ENCODE measurements around the gene SLC39A3. TPM values are rescaled to one million over a fixed set of nuclear protein-coding genes. Genes with fewer than 3 reads are reported as not detected.
A peak's percentile ranks its signal among the peaks of the same experiment; 100 is the strongest.

Gene SLC39A3, protein sequence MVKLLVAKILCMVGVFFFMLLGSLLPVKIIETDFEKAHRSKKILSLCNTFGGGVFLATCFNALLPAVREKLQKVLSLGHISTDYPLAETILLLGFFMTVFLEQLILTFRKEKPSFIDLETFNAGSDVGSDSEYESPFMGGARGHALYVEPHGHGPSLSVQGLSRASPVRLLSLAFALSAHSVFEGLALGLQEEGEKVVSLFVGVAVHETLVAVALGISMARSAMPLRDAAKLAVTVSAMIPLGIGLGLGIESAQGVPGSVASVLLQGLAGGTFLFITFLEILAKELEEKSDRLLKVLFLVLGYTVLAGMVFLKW
- total RNA-seq (10 to 100 TPM; 22.4 to 32.0 TPM), polyA plus RNA-seq (ENCODE audit: insufficient read length in 2 of 2) (10 to 100 TPM; 53.5 to 56.5 TPM)
- long read RNA-seq, donor 1, transcript SLC39A3-201 (3 exons, 1,502 nt) = major isoform, 22 of 22 reads
- long read RNA-seq, donor 1, partial matches to known transcripts = 0 of 22 reads
- long read RNA-seq, donor 1, other reads (novel, unspliced or antisense) = 0 of 22 reads
- long read RNA-seq, donor 2, transcript SLC39A3-201 (3 exons, 1,502 nt) = major isoform, 5 of 8 reads
- long read RNA-seq, donor 2, partial matches to known transcripts = 0 of 8 reads
- long read RNA-seq, donor 2, other reads (novel, unspliced or antisense) = 0 of 8 reads
- long read RNA-seq, donor 3, transcript SLC39A3-201 (3 exons, 1,502 nt) = major isoform, 16 of 17 reads
- long read RNA-seq, donor 3, partial matches to known transcripts = 0 of 17 reads
- long read RNA-seq, donor 3, other reads (novel, unspliced or antisense) = 0 of 17 reads
- long read RNA-seq, donor 4, transcript SLC39A3-201 (3 exons, 1,502 nt) = major isoform, 20 of 21 reads
- long read RNA-seq, donor 4, partial matches to known transcripts = 0 of 21 reads
- long read RNA-seq, donor 4, other reads (novel, unspliced or antisense) = 0 of 21 reads

DNA sequence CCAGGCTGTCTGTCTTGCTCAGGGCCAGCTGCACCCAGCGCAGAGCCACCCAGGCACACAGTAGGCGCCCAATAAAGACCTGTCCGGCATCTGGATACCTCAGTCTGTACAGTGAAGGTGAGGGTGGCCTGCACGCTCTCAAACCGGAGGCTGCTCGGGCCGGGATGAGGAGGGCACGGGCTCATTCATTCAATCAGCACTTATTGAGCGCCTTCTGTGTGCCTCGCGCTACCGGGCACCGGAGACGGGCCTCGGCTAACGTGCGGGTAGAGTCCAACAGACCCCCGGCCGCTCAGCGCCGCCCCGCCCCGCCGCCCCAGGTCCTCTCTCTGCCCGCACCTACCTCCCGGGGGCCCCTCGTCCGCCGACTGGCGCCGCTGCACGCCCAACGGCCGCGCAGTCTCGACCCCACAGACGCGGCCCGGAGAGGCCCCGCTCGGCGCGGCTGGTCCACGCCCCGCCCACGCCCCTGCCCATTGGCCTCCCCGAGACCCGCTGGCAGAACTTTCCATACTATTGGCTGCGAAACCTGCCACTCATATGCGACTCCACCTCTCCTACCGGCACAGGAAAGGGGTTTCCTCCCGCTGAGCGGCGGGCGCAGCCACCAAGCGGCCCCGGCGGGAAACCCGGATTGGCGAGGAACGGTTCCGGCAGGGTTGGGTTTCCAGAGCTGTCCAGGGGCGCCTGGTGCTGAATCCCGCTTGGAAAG lies at the start of gene SLC39A3:
Gene SLC39A3 (minus strand): TSS at position 416 of the 712 bp plus-strand sequence. CDS start 2,760 bp downstream, outside the sequence.
- peak; percentile 88 to 100 (median 99) for DNase-seq (ENCODE audit: low read depth in 4 of 6, low spot score in 6 of 6)
- no peaks in the 10 kb centered on the region for H3K9me3 ChIP-seq (ENCODE audit: control insufficient read depth, insufficient read depth, low read length)
- WGBS (ENCODE audit: insufficient coverage) = under 1% methylated on average over 63 of the region's 64 CpGs
- H3K4me1 ChIP-seq (ENCODE audit: control insufficient read depth, insufficient read depth, low read length) = peaks cover 17% of the 10 kb centered on the region
- peaks cover 5% of the 10 kb centered on the region for H3K27me3 ChIP-seq (ENCODE audit: control insufficient read depth, insufficient read depth, low read length)
- no peak within 1 kb of the TSS for H3K27ac ChIP-seq (ENCODE audit: low read depth, low read length)
- H3K36me3 ChIP-seq (ENCODE audit: control insufficient read depth, insufficient read depth, low read length) = peaks cover 26% of the 10 kb centered on the region
- peak within 1 kb of the TSS; percentile 81 for H3K4me3 ChIP-seq (ENCODE audit: low read depth, low read length)

DNA sequence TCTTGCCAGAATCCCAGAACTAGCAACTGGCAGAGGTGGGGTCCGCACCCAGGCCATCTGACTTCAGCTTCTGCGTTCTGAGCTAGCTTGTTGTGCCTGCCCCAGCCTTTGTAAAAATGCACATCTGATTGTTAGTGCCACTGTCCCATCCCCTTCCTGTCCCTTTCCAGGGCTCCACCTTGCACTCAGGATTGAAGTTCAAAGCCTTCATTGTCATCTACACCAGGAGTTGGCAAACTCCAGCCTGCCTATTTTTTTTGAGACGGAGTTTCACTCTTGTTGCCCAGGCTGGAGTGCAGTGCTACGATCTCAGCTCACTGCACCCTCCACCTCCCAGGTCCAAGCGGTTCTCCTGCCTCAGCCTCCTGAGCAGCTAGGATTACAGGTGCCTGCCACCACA lies 48.4 kb upstream of the SLC39A3 start:
- H3K27ac ChIP-seq (ENCODE audit: low read depth, low read length) = no peak overlapping the region
- DNase-seq (ENCODE audit: low read depth in 4 of 6, low spot score in 6 of 6) = no peak
- peaks cover 50% of the 10 kb centered on the region for H3K36me3 ChIP-seq (ENCODE audit: control insufficient read depth, insufficient read depth, low read length)
- H3K4me3 ChIP-seq (ENCODE audit: low read depth, low read length) = no peak overlapping the region
- H3K27me3 ChIP-seq (ENCODE audit: control insufficient read depth, insufficient read depth, low read length) = no peaks in the 10 kb centered on the region
- WGBS (ENCODE audit: insufficient coverage) = 78% methylated on average over 5 of the region's 5 CpGs
- H3K9me3 ChIP-seq (ENCODE audit: control insufficient read depth, insufficient read depth, low read length) = no peaks in the 10 kb centered on the region
- peaks cover 31% of the 10 kb centered on the region for H3K4me1 ChIP-seq (ENCODE audit: control insufficient read depth, insufficient read depth, low read length)

DNA sequence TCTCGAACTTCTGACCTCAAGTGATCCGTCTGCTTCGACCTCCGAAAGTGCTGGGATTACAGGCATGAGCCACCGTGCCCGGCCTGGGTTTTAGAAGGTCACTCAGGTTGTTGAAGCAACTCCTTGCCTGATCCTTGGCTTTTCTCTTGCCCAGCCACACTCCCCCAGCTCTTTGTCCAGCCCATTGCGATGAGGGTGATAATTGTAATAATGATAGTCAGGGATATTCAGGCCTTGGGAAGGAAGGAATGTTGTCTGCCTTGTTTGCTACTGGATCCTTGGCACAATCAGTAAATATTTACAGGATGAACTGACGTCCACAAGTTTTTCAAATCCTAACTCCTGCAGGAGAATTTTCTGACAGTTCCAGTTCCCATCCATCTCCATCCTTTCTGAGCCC lies 47.3 kb upstream of the SLC39A3 start:
- Histone ChIP-seq H3K9me3 (ENCODE audit: control insufficient read depth, insufficient read depth, low read length) (no peaks in the 10 kb centered on the region), H3K36me3 (ENCODE audit: control insufficient read depth, insufficient read depth, low read length) (peaks cover 42% of the 10 kb centered on the region), H3K27me3 (ENCODE audit: control insufficient read depth, insufficient read depth, low read length) (no peaks in the 10 kb centered on the region), H3K27ac (ENCODE audit: low read depth, low read length) (no peak overlapping the region), H3K4me1 (ENCODE audit: control insufficient read depth, insufficient read depth, low read length) (peaks cover 36% of the 10 kb centered on the region), H3K4me3 (ENCODE audit: low read depth, low read length) (no peak overlapping the region)
- no peak for DNase-seq (ENCODE audit: low read depth in 4 of 6, low spot score in 6 of 6)
- 90% methylated on average over 6 of the region's 8 CpGs for WGBS (ENCODE audit: insufficient coverage)

DNA sequence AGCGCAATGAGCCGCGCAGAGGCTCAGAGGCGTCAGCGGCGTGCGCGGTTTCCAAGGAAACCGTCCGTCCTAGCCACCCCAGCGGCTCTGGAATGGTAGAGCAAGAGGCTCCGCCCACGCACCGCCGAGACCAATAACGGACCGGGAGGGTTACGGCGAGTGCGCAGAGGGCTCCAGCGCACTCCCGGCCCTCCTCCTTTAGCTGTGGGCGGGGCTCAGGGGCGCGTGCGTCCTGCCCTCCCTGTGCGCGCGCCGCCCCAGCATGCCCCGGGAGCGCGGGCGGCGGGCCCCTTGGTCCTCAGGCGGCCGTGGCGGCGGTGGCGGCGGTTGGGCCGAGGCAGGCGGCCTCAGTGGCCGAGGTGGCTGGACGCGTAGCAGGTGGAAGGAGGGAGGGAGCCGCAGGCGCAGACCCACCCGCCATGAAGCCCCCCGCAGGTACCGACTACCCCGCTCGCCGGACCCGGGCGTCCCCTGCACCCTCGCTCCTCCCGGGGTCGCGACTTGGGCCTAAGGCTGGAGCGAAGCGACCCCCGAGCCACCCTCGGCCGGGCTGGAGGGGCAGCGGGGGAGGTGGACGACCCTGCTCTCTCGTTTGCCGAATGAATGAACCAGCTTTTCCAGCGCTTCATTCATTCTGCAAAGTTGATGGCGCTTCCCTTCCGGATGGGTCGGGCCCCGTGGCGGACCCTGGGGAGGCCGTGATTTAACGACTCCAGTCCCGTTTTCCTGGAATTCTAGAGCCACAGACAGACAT lies 45.6 kb upstream of the SLC39A3 start, which contains the start of gene THOP1:
Gene THOP1 (plus strand): TSS at position 260 of the 754 bp plus-strand sequence. CDS start 160 bp downstream, at position 420.
- under 1% methylated on average over 75 of the region's 78 CpGs for WGBS (ENCODE audit: insufficient coverage)
- Histone ChIP-seq H3K4me3 (ENCODE audit: low read depth, low read length) (peak within 1 kb of the TSS; percentile 77), H3K27ac (ENCODE audit: low read depth, low read length) (peak within 1 kb of the TSS; percentile 94), H3K36me3 (ENCODE audit: control insufficient read depth, insufficient read depth, low read length) (peaks cover 29% of the 10 kb centered on the region), H3K27me3 (ENCODE audit: control insufficient read depth, insufficient read depth, low read length) (no peaks in the 10 kb centered on the region), H3K4me1 (ENCODE audit: control insufficient read depth, insufficient read depth, low read length) (peaks cover 52% of the 10 kb centered on the region), H3K9me3 (ENCODE audit: control insufficient read depth, insufficient read depth, low read length) (no peaks in the 10 kb centered on the region)
- DNase-seq (ENCODE audit: low read depth in 4 of 6, low spot score in 6 of 6) = peak; percentile 88 to 100 (median 98)

DNA sequence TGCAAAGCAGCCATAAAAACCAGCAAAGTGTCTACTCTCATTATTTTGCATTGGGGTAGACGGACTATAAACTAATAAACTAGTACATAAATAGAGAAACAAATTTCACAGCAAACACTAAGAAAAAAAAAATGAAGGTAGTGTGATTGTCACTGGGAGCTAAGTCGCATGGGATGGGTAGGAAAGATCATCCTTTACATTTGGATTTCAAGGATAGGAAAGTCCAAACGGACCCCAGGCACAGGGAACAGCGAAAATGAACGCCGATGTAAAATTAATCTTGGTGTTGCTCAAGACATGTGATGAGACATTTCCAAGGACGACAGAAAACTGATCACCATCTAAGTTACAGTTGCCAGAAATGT lies 43.9 kb upstream of the SLC39A3 start:
- no peaks in the 10 kb centered on the region for H3K27me3 ChIP-seq (ENCODE audit: control insufficient read depth, insufficient read depth, low read length)
- peak overlapping the region; percentile 100 for H3K4me3 ChIP-seq (ENCODE audit: low read depth, low read length)
- peak overlapping the region; percentile 94 for H3K27ac ChIP-seq (ENCODE audit: low read depth, low read length)
- no peak for DNase-seq (ENCODE audit: low read depth in 4 of 6, low spot score in 6 of 6)
- H3K4me1 ChIP-seq (ENCODE audit: control insufficient read depth, insufficient read depth, low read length) = peaks cover 68% of the 10 kb centered on the region
- no CpG with 5 or more reads among the region's 7 CpGs for WGBS (ENCODE audit: insufficient coverage)
- H3K36me3 ChIP-seq (ENCODE audit: control insufficient read depth, insufficient read depth, low read length) = peaks cover 23% of the 10 kb centered on the region
- no peaks in the 10 kb centered on the region for H3K9me3 ChIP-seq (ENCODE audit: control insufficient read depth, insufficient read depth, low read length)

DNA sequence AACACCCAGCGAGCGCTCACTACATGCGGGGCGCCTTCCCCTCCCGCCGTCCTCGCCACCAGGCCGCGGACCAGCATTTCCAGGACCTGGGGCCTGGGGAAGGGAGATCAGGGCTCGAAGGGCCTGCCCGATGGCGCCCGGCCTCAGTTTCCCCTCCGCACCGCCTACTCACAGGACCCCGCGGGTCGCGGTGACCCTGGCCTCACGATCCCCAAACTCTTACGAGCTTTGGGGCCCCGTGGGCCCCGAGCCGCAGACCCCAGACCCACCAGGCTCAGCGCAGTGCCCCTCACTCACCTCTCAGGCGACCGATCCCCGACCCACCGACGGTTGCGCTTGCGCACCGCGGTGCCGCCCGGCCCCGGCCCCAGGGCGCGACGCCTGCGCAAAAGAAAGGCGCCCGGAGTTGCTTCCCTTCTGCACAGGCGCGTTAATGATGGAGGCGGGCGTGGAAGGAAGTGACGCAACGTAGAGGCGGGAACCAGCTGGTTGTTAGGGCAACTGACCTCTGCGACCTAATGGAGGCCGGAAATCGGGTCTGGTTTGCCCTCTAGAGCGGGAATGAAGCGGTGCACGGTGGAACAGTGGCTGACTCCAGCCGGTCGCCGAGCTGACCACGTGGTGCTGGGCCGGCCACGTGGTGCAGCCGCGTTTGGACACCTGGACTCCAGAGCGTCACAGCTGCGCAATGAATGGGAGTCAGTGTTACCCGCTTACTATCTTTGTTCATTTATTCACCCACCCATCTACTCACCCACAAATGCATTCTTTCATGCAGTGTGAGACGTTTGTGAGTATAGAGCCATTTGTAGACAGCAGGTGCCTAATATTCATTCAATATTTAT lies 43.3 kb upstream of the SLC39A3 start, which contains the start of gene SGTA:
Gene SGTA (minus strand): TSS at position 338 of the 845 bp plus-strand sequence. CDS start 14,205 bp downstream, outside the sequence.
- Histone ChIP-seq H3K36me3 (ENCODE audit: control insufficient read depth, insufficient read depth, low read length) (peaks cover 21% of the 10 kb centered on the region), H3K4me1 (ENCODE audit: control insufficient read depth, insufficient read depth, low read length) (peaks cover 74% of the 10 kb centered on the region)
- WGBS (ENCODE audit: insufficient coverage) = under 1% methylated on average over 64 of the region's 68 CpGs

DNA sequence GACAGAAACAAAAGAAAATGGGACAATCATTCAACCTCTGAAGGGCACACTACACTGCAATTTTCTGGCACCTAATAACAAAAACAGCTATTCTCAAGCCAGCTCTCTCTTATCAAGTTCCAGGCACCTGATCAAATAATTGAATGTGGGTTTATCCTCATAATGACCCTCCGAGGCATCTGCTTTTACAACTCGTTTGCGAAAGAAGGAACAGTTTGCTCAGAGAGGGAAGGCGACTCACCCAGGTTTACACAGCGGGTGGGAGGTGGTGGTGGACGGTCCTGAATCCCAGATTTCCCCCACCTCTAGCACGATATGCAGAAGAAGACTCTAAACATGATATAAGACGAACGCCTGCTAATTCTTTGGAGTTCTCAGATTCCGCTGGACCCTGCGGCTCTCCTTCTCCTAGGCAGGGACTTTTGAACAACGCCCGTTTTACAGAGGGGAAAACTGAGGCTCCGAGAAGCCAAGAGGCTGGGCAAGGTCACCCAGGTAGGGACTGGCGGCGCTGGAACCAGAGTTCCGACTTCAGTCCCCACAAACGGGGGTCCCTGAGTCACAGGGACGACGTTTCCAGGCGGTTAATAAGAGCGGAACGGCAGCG lies 42.6 kb upstream of the SLC39A3 start:
- no peaks in the 10 kb centered on the region for H3K27me3 ChIP-seq (ENCODE audit: control insufficient read depth, insufficient read depth, low read length)
- no peaks in the 10 kb centered on the region for H3K9me3 ChIP-seq (ENCODE audit: control insufficient read depth, insufficient read depth, low read length)
- peaks cover 24% of the 10 kb centered on the region for H3K36me3 ChIP-seq (ENCODE audit: control insufficient read depth, insufficient read depth, low read length)
- WGBS (ENCODE audit: insufficient coverage) = 0% methylated on average over 21 of the region's 24 CpGs
- H3K4me1 ChIP-seq (ENCODE audit: control insufficient read depth, insufficient read depth, low read length) = peaks cover 81% of the 10 kb centered on the region
- H3K27ac ChIP-seq (ENCODE audit: low read depth, low read length) = peak overlapping the region; percentile 94
- DNase-seq (ENCODE audit: low read depth in 4 of 6, low spot score in 6 of 6) = no peak
- H3K4me3 ChIP-seq (ENCODE audit: low read depth, low read length) = peak overlapping the region; percentile 100

More for the DNA sequence above, 43.3 kb upstream of the SLC39A3 start, which contains the start of gene SGTA:
- Histone ChIP-seq H3K27ac (ENCODE audit: low read depth, low read length) (peak within 1 kb of the TSS; percentile 94), H3K4me3 (ENCODE audit: low read depth, low read length) (peak within 1 kb of the TSS; percentile 100), H3K9me3 (ENCODE audit: control insufficient read depth, insufficient read depth, low read length) (no peaks in the 10 kb centered on the region), H3K27me3 (ENCODE audit: control insufficient read depth, insufficient read depth, low read length) (no peaks in the 10 kb centered on the region)
- peak; percentile 92 to 100 (median 99) for DNase-seq (ENCODE audit: low read depth in 4 of 6, low spot score in 6 of 6)

DNA sequence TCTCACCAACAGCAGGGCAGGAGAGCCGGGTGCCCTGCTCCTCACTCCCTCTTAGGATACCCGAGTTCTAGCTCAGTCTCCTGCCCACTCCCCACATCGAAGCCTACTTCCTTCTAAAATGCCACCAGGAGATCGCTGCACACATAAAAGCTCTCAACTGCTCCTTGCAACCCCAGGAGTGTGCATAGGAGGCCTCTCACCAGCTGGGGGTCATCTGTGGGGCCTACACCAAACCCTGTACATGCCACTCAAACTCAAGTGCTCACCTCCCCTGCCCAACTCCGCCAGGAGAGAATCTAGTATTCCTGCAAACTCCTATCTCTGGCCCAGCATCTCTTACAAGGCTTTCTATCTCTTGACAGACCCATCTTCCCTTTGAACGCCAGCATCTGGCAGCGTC lies 40.5 kb upstream of the SLC39A3 start:
- WGBS (ENCODE audit: insufficient coverage) = 95% methylated on average over 7 of the region's 7 CpGs
- no peak for DNase-seq (ENCODE audit: low read depth in 4 of 6, low spot score in 6 of 6)
- no peaks in the 10 kb centered on the region for H3K9me3 ChIP-seq (ENCODE audit: control insufficient read depth, insufficient read depth, low read length)
- peak overlapping the region; percentile 57 for H3K27ac ChIP-seq (ENCODE audit: low read depth, low read length)
- peaks cover 35% of the 10 kb centered on the region for H3K36me3 ChIP-seq (ENCODE audit: control insufficient read depth, insufficient read depth, low read length)
- H3K27me3 ChIP-seq (ENCODE audit: control insufficient read depth, insufficient read depth, low read length) = no peaks in the 10 kb centered on the region
- no peak overlapping the region for H3K4me3 ChIP-seq (ENCODE audit: low read depth, low read length)
- peaks cover 69% of the 10 kb centered on the region for H3K4me1 ChIP-seq (ENCODE audit: control insufficient read depth, insufficient read depth, low read length)

Measured in spinal cord (tissue), 10 donors.